ENCODE data around the gene QRICH1. TPM values are rescaled to one million over a fixed set of nuclear protein-coding genes. Genes with fewer than 3 reads are reported as not detected.
A peak's percentile ranks its signal among the peaks of the same experiment; 100 is the strongest.

QRICH1 gene
- total RNA-seq, 6 experiments from 2014 or later, result 21.9 to 35.7 (median 31.7) TPM

DNA sequence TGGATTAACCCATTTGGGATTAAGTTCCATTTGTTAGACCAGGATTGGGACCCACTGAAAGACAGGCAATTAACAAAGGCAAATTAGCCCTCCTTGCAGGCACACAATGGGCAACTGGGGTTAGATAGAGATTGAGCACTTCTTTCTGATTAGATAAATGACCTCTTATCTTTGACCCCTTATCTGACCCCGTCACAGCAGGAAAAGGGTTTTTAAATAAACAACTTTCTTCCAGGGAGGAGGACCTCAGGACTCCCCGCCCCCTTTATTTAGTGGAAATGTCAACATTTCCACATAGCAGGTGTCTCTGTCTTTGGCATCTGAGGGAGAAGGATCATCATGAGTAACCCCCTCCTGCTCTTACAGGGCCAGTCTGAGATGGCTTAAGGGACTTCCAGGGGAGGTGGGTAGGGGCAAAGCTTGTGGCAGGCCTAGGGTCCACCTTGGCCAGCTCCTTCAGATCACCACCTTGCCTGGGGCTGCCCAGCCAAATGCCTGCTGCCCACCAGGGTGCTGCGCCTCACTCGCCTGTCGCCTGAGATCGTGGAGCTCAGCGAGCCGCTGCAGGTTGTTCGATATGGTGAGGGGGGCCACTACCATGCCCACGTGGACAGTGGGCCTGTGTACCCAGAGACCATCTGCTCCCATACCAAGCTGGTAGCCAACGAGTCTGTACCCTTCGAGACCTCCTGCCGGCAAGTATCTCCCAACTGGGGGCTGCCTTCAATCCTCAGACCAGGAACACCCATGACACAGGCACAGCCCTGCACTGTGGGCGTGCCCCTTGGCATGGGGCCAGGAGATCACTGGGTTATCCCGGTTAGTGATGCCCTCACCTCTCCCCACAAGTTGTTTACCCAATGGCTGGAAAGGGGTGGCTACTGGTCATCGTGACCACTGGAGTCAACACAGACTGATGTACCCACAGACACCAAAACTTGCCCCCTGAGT is 89.2 kb downstream of the QRICH1 start:
- Histone ChIP-seq H3K9me3 (no peaks in the 10 kb centered on the region), H3K4me3 (no peak overlapping the region), H3K4me1 (peaks cover 0 to 29% (median 11%) of the 10 kb centered on the region in 4 donors), H3K27me3 (no peaks in the 10 kb centered on the region), H3K36me3 (no peaks in the 10 kb centered on the region), H3K27ac (peak overlapping the region in 1 of 3 donors; percentile 57)
- intact Hi-C loops (cut with DNase I), result no loop called here
- no peak for TF ChIP-seq POLR2A (IDR thresholded peaks at IDR 0.05)
- TF ChIP-seq, protein P1, sequence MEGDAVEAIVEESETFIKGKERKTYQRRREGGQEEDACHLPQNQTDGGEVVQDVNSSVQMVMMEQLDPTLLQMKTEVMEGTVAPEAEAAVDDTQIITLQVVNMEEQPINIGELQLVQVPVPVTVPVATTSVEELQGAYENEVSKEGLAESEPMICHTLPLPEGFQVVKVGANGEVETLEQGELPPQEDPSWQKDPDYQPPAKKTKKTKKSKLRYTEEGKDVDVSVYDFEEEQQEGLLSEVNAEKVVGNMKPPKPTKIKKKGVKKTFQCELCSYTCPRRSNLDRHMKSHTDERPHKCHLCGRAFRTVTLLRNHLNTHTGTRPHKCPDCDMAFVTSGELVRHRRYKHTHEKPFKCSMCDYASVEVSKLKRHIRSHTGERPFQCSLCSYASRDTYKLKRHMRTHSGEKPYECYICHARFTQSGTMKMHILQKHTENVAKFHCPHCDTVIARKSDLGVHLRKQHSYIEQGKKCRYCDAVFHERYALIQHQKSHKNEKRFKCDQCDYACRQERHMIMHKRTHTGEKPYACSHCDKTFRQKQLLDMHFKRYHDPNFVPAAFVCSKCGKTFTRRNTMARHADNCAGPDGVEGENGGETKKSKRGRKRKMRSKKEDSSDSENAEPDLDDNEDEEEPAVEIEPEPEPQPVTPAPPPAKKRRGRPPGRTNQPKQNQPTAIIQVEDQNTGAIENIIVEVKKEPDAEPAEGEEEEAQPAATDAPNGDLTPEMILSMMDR (IDR thresholded peaks at IDR 0.05), result no peak
- ATAC-seq (peak in 3 of 4 donors; percentile 1 to 29 (median 24)), DNase-seq (peak; percentile 70 to 81 (median 80))
- 35% methylated on average over 3 of the region's 16 CpGs for WGBS (ENCODE audit: insufficient coverage, low coverage, low lambda C conversion rate, missing lambda C conversion rate)

DNA sequence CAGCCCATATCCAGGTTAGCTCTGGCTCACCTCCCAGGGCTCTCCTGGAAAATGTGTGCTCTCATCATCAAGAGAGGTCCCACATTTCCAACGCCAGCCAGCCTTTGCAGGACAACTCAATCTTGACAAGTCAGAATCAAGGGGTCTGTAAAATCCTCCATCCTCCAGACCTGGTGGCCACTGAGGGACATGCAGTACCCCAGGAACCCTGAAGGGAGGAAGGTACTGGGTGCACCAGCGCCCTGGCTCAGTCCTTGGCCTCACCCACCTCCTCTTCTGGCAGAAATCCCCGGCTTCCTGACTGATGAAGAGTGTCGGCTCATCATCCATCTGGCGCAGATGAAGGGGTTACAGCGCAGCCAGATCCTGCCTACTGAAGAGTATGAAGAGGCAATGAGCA is 92.7 kb downstream of the QRICH1 start:
- DNase-seq (no peak), ATAC-seq (no peak)
- peaks cover 0 to 2% (median 0%) of the 10 kb centered on the region in 4 donors for H3K36me3 ChIP-seq
- peaks cover 0 to 14% (median 7%) of the 10 kb centered on the region in 4 donors for H3K4me1 ChIP-seq
- H3K27ac ChIP-seq, result no peak overlapping the region
- H3K4me3 ChIP-seq, result no peak overlapping the region
- H3K27me3 ChIP-seq, result no peaks in the 10 kb centered on the region
- TF ChIP-seq, protein P1 (IDR thresholded peaks at IDR 0.05), result no peak
- no peak for TF ChIP-seq POLR2A (IDR thresholded peaks at IDR 0.05)
- H3K9me3 ChIP-seq, result no peaks in the 10 kb centered on the region
- intact Hi-C loops (cut with DNase I), result no loop called here
- WGBS (ENCODE audit: insufficient coverage, low coverage, low lambda C conversion rate, missing lambda C conversion rate), result 80% methylated on average over 1 of the region's 6 CpGs

DNA sequence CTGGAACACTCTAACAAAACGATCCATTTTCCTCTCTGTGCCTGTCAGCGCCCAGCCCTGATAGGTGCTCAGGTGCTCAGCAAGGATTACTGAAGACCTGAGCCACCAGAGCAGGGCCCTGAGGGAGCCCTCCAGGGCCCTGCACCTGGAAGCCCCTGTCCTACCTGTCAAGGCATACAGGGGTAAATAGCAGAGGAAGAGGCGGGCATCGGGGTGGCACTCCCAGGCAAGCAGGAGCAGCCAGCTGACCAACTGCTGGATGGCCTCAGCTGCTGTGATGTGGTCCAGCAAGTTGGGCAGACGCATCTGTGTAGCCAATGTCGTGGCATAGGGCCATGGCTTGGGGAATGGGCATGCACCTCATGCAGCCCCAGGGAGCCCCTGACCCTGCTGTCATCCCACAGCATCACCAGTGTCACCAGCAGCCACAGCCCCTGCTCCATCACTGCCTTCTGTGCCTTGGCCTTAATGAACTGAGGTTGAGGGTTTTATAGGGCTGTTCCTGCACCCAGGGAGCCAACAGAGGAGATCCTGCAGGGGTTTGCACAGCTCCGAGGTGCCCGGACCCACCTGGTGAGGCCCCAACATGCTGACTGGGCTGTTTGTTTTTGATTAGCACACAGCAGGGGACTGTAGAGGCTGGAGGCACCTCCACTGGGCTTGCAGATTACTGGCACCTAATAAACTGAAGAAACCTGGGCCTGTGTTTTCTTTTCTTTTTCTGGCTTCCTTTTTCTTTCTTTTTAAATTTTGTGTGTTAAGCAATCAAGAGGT is 94.6 kb downstream of the QRICH1 start:
- ATAC-seq (no peak), DNase-seq (no peak)
- Histone ChIP-seq H3K27me3 (no peaks in the 10 kb centered on the region), H3K36me3 (peaks cover 0 to 2% (median 0%) of the 10 kb centered on the region in 4 donors), H3K4me3 (no peak overlapping the region), H3K9me3 (no peaks in the 10 kb centered on the region), H3K4me1 (peaks cover 0 to 3% (median 0%) of the 10 kb centered on the region in 4 donors), H3K27ac (no peak overlapping the region)
- intact Hi-C loops (cut with DNase I), result no loop called here
- no CpG with 5 or more reads among the region's 8 CpGs for WGBS (ENCODE audit: insufficient coverage, low coverage, low lambda C conversion rate, missing lambda C conversion rate)
- TF ChIP-seq, protein P1 (IDR thresholded peaks at IDR 0.05), result no peak
- no peak for TF ChIP-seq POLR2A (IDR thresholded peaks at IDR 0.05)

DNA sequence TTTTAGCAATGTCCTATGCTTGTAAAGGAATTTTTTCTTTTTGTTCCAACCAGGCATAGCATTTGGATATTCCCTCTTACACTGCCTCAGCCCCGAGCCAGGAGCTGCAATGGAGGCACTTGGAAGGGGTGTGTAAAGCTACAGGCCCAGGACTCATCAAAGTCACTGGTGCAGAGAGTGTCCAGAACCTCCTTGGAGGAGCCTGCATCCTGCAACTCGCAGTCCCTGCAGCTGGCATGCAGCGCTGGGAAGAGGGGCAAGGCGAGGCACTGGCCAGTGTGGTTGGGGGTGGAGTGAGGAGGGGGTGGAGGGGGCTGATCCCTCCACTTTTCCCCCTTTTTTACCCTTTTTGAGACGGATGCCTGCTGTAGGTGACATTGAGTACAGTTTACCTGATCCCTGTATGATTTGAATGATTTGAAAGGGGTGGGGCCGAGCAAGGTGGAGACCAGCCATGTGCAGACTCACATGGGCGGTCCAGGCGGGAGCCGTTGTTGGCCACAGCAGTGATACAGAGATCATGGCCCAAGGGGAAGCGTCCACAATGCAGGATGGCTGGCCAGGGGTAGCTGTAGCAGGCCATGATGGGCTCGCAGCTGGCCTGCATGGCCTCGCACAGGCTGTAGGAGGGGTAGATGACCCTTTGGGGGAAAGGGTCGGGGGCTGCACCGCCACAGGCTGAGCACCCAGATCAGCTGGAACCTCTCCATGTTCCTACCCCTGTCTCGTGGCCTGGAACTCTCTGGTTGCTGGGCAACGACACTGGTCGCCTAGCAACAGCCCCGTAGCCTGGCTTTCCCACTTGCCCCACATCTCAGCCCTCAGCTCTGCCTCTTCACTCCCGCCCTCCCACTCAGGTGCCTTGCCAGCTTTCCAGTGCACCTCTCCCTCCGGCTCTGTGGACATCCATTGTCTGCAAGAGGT is 95.9 kb downstream of the QRICH1 start:
- H3K4me1 ChIP-seq, result no peaks in the 10 kb centered on the region
- no peaks in the 10 kb centered on the region for H3K9me3 ChIP-seq
- DNase-seq (peak in 1 of 3 donors; percentile 30), ATAC-seq (no peak)
- no peaks in the 10 kb centered on the region for H3K27me3 ChIP-seq
- 92% methylated on average over 8 of the region's 20 CpGs for WGBS (ENCODE audit: insufficient coverage, low coverage, low lambda C conversion rate, missing lambda C conversion rate)
- H3K4me3 ChIP-seq, result no peak overlapping the region
- peaks cover 0 to 2% (median 0%) of the 10 kb centered on the region in 4 donors for H3K36me3 ChIP-seq
- TF ChIP-seq, protein P1 (IDR thresholded peaks at IDR 0.05), result no peak
- no peak for TF ChIP-seq POLR2A (IDR thresholded peaks at IDR 0.05)
- intact Hi-C loops (cut with DNase I), result no loop called here
- no peak overlapping the region for H3K27ac ChIP-seq
